Liver (tissue), 9 donors: Measurements from ENCODE around the gene UTS2R. TPM values are rescaled to one million over a fixed set of nuclear protein-coding genes. Genes with fewer than 3 reads are reported as not detected.

ENCODE experiments used
- DNase-seq: peaks from one replicate; pipeline ENCODE4 v3.0.0-alpha.2; 2017; ENCODE audit warnings: low spot score
- H3K27ac ChIP-seq, 2 donors: one replicate each; pipeline ENCODE4 v1.7.0; 2013; ENCODE audit warnings: inconsistent platforms in 2 of 2, low read length in 2 of 2, control low read depth in 1 of 2, low read depth in 1 of 2, mild to moderate bottlenecking in 1 of 2
- H3K27me3 ChIP-seq, 4 donors: one replicate each; pipeline versions ENCODE4 v1.6.1 to v1.7.0; 2013; ENCODE audit warnings: low read length in 3 of 4, inconsistent platforms in 1 of 4, mild to moderate bottlenecking in 1 of 4, moderate library complexity in 1 of 4; ENCODE audit not compliant: control insufficient read depth in 4 of 4, insufficient read depth in 4 of 4
- H3K36me3 ChIP-seq, 4 donors: one replicate each; pipeline versions ENCODE4 v1.6.1 to v1.7.0; 2013; ENCODE audit warnings: low read length in 3 of 4, mild to moderate bottlenecking in 3 of 4, low read depth in 1 of 4, moderate library complexity in 1 of 4; ENCODE audit not compliant: control insufficient read depth in 4 of 4, insufficient read depth in 3 of 4
- H3K4me1 ChIP-seq, 4 donors: one replicate each; pipeline versions ENCODE4 v1.6.1 to v1.7.0; 2013; ENCODE audit warnings: low read length in 3 of 4, mild to moderate bottlenecking in 3 of 4, moderate library complexity in 1 of 4; ENCODE audit not compliant: control insufficient read depth in 4 of 4, insufficient read depth in 4 of 4
- H3K4me3 ChIP-seq, 3 donors: one replicate each; pipeline versions ENCODE4 v1.6.1 to v1.7.0; 2013; ENCODE audit warnings: low read length in 3 of 3, control low read depth in 1 of 3, low read depth in 1 of 3, mild to moderate bottlenecking in 1 of 3
- H3K9ac ChIP-seq, 2 donors: one replicate each; pipeline ENCODE4 v1.7.0; 2013; ENCODE audit warnings: low read length in 2 of 2, mild to moderate bottlenecking in 2 of 2, moderate library complexity in 2 of 2, control low read depth in 1 of 2, low read depth in 1 of 2
- H3K9me3 ChIP-seq, 4 donors: one replicate each; pipeline versions ENCODE4 v1.6.1 to v1.7.0; 2013; ENCODE audit warnings: low read length in 3 of 4; ENCODE audit not compliant: control insufficient read depth in 4 of 4
- ATF3 ChIP-seq: IDR thresholded peaks from 2 replicates; pipeline ENCODE4 v1.6.1; 2016; ENCODE audit warnings: antibody characterized with exemption
- CTCF ChIP-seq: fragments of 150-350 bp; IDR thresholded peaks from 2 replicates; pipeline ENCODE4 v1.5.1; 2017; ENCODE audit warnings: improper control_type of control experiment, low read depth, low read length; ENCODE audit not compliant: missing input control
- EGR1 ChIP-seq, 2 donors: IDR thresholded peaks; 2 replicates each; pipeline ENCODE4 v1.6.1; 2016 to 2018; ENCODE audit warnings: antibody characterized with exemption in 2 of 2, low read depth in 2 of 2
- FOXA1 ChIP-seq: IDR thresholded peaks from 2 replicates; pipeline ENCODE4 v1.6.1; 2016; ENCODE audit warnings: antibody characterized with exemption
- FOXA2 ChIP-seq: IDR thresholded peaks from 2 replicates; pipeline ENCODE4 v1.6.1; 2016; ENCODE audit warnings: antibody characterized with exemption
- GABPA ChIP-seq, 2 donors: IDR thresholded peaks in 1 of 2; conservative IDR thresholded peaks in 1 of 2; 2 replicates each; pipeline ENCODE4 v1.6.1; 2016; ENCODE audit warnings: antibody characterized with exemption in 2 of 2, mild to moderate bottlenecking in 1 of 2, moderate library complexity in 1 of 2
- HNF4A ChIP-seq, 2 donors: conservative IDR thresholded peaks; 2 replicates each; pipeline ENCODE4 v1.6.1; 2016; ENCODE audit warnings: antibody characterized with exemption in 2 of 2, mild to moderate bottlenecking in 2 of 2
- HNF4G ChIP-seq: IDR thresholded peaks from 2 replicates; pipeline ENCODE4 v1.6.1; 2016; ENCODE audit warnings: antibody characterized with exemption
- JUND ChIP-seq, 2 donors: IDR thresholded peaks; 2 replicates each; pipeline ENCODE4 v1.6.1; 2016; ENCODE audit warnings: antibody characterized with exemption in 2 of 2
- NR2F2 ChIP-seq: IDR thresholded peaks from 2 replicates; pipeline ENCODE4 v1.6.1; 2016; ENCODE audit warnings: antibody characterized with exemption
- RAD21 ChIP-seq, 2 donors: IDR thresholded peaks; 2 replicates each; pipeline ENCODE4 v1.6.1; 2016; ENCODE audit warnings: antibody characterized with exemption in 2 of 2, mild to moderate bottlenecking in 2 of 2
- RXRA ChIP-seq, 2 donors: IDR thresholded peaks; 2 replicates each; pipeline ENCODE4 v1.6.1; 2017 to 2018; ENCODE audit warnings: antibody characterized with exemption in 2 of 2, mild to moderate bottlenecking in 1 of 2
- SP1 ChIP-seq: IDR thresholded peaks from 2 replicates; pipeline ENCODE4 v1.6.1; 2018; ENCODE audit warnings: antibody characterized with exemption, mild to moderate bottlenecking
- TAF1 ChIP-seq: conservative IDR thresholded peaks from 2 replicates; pipeline ENCODE4 v1.6.1; 2016; ENCODE audit warnings: antibody characterized with exemption, mild to moderate bottlenecking
- YY1 ChIP-seq: IDR thresholded peaks from 2 replicates; pipeline ENCODE4 v1.6.1; 2016; ENCODE audit warnings: antibody characterized with exemption, mild to moderate bottlenecking
- WGBS: extraction: QIAGEN DNeasy Blood & Tissue Kit; methylation state at CpG from one replicate; pipeline ENCODE4 v1.1.7; 2013; 5-methylcytosine and 5-hydroxymethylcytosine counted together
- polyA plus RNA-seq, 2 donors: library from polyadenylated mRNA; stranded (reverse) in 1 of 2; unstranded in 1 of 2; fragments of 200-250 nt in 1 of 2; fragments of >200 nt in 1 of 2; fragmentation: Nextera tagmentation in 1 of 2; extraction: Ambion mirVana in 1 of 2; gene quantifications; one replicate each; pipeline versions ENCODE4 v1.2.1 to v1.2.3, GENCODE V29; 2013 to 2015
- total RNA-seq, 2 donors: library from RNA; depleted of rRNA; stranded (reverse); fragments of >200 nt; gene quantifications; one replicate each; pipeline ENCODE4 v1.2.3, GENCODE V29; 2014
- TF ChIP-seq, protein P1 (sequence below): IDR thresholded peaks from 2 replicates; pipeline ENCODE4 v1.6.1; 2016; ENCODE audit warnings: antibody characterized with exemption
- TF ChIP-seq, protein P2 (sequence below): IDR thresholded peaks from 2 replicates; pipeline ENCODE4 v1.6.1; 2016; ENCODE audit warnings: antibody characterized with exemption, mild to moderate bottlenecking
- TF ChIP-seq, protein P3 (sequence below): IDR thresholded peaks from 2 replicates; pipeline ENCODE4 v1.6.1; 2016; ENCODE audit warnings: antibody characterized with exemption
- donor health status: healthy.
- donor health status: healthy.
- donor health status: healthy.
- donor health status: healthy.
- donor health status: healthy.

The UTS2R gene
- total and polyA plus RNA-seq, 4 donors = not detected

DNA sequence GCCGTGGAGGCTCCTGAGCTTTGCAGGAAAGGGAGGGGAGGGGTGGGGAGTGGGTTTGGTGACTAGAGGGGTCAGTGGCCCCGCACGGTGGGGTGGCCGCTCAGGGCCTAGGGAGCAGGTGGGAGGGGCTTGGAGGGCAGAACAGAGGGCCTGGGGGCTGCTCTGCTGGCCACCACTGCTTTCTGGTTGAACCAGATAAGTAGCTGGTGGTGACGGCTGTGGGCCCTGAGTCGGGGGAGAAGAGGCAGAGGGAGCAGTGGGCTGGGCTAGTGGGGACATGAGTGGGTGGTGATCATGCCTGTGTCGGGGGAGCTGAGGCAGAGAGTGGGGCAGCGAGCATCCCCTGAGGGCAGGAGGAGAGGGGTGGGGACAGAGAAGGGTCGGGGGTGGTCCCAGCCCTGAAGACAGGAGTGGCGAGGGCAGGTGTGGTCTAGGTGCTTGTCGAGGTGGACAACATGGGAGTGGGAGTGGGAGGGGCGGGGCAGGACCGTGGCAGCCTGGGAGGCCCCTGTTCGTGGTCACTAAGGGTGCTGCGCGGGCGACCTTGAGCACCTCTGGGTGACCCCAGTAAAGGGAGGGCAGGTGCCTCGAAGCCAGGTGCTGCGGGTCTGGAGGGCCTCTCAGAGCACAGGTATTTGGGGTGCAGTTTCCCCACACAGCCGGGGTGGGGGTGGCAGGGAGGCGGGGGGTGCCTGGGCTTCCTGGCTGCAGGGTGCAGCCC, 47.9 kb upstream of the UTS2R start:
- Histone ChIP-seq H3K4me3 (no peak overlapping the region), H3K9ac (no peak overlapping the region), H3K27ac (no peak overlapping the region), H3K9me3 (no peaks in the 10 kb centered on the region), H3K4me1 (peaks cover 13 to 43% (median 30%) of the 10 kb centered on the region in 4 donors), H3K27me3 (no peaks in the 10 kb centered on the region), H3K36me3 (peaks cover 0 to 1% (median 0%) of the 10 kb centered on the region in 4 donors)
- 77% methylated on average over 21 of the region's 21 CpGs for WGBS
- DNase-seq = no peak
- TF ChIP-seq FOXA1 = no peak
- TF ChIP-seq HNF4G = no peak
- TF ChIP-seq RXRA (IDR thresholded peaks at IDR 0.05) = no peak
- no peak for TF ChIP-seq JUND (IDR thresholded peaks at IDR 0.05)
- TF ChIP-seq SP1 = no peak
- no peak for TF ChIP-seq FOXA2
- TF ChIP-seq, protein P1, sequence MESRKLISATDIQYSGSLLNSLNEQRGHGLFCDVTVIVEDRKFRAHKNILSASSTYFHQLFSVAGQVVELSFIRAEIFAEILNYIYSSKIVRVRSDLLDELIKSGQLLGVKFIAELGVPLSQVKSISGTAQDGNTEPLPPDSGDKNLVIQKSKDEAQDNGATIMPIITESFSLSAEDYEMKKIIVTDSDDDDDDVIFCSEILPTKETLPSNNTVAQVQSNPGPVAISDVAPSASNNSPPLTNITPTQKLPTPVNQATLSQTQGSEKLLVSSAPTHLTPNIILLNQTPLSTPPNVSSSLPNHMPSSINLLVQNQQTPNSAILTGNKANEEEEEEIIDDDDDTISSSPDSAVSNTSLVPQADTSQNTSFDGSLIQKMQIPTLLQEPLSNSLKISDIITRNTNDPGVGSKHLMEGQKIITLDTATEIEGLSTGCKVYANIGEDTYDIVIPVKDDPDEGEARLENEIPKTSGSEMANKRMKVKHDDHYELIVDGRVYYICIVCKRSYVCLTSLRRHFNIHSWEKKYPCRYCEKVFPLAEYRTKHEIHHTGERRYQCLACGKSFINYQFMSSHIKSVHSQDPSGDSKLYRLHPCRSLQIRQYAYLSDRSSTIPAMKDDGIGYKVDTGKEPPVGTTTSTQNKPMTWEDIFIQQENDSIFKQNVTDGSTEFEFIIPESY = no peak
- TF ChIP-seq, protein P2, sequence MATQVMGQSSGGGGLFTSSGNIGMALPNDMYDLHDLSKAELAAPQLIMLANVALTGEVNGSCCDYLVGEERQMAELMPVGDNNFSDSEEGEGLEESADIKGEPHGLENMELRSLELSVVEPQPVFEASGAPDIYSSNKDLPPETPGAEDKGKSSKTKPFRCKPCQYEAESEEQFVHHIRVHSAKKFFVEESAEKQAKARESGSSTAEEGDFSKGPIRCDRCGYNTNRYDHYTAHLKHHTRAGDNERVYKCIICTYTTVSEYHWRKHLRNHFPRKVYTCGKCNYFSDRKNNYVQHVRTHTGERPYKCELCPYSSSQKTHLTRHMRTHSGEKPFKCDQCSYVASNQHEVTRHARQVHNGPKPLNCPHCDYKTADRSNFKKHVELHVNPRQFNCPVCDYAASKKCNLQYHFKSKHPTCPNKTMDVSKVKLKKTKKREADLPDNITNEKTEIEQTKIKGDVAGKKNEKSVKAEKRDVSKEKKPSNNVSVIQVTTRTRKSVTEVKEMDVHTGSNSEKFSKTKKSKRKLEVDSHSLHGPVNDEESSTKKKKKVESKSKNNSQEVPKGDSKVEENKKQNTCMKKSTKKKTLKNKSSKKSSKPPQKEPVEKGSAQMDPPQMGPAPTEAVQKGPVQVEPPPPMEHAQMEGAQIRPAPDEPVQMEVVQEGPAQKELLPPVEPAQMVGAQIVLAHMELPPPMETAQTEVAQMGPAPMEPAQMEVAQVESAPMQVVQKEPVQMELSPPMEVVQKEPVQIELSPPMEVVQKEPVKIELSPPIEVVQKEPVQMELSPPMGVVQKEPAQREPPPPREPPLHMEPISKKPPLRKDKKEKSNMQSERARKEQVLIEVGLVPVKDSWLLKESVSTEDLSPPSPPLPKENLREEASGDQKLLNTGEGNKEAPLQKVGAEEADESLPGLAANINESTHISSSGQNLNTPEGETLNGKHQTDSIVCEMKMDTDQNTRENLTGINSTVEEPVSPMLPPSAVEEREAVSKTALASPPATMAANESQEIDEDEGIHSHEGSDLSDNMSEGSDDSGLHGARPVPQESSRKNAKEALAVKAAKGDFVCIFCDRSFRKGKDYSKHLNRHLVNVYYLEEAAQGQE = no peak
- no peak for TF ChIP-seq EGR1 (IDR thresholded peaks at IDR 0.05; ENCODE audit: low read depth in 2 of 2)
- no peak for TF ChIP-seq TAF1
- TF ChIP-seq YY1 = no peak
- TF ChIP-seq ATF3 = no peak
- no peak for TF ChIP-seq CTCF
- no peak for TF ChIP-seq NR2F2
- TF ChIP-seq GABPA (IDR thresholded peaks at IDR 0.05 in 1 of 2, conservative IDR thresholded peaks at IDR 0.05 in 1 of 2) = no peak
- TF ChIP-seq RAD21 (IDR thresholded peaks at IDR 0.05) = no peak
- no peak for TF ChIP-seq HNF4A (conservative IDR thresholded peaks at IDR 0.05)
- TF ChIP-seq, protein P3, sequence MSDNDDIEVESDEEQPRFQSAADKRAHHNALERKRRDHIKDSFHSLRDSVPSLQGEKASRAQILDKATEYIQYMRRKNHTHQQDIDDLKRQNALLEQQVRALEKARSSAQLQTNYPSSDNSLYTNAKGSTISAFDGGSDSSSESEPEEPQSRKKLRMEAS = no peak
